Endothelial cell of umbilical vein (primary cell): Measurements from ENCODE around the gene ZBTB4. TPM values are rescaled to one million over a fixed set of nuclear protein-coding genes. Genes with fewer than 3 reads are reported as not detected.

ENCODE experiments used
- BruUV-seq: library from RNA; stranded (reverse); fragments of 400-500 nt; replicated peaks from 2 replicates; lab custom pipeline; 2021; lab: Mats Ljungman, UMichigan
- CTCF ChIA-PET: fragments of 300-600, 350-600 bp; sonication (Branson Sonifier 250); formaldehyde crosslinking; loops from one replicate; lab custom pipeline; 2021; ENCODE audit warnings: antibody characterized with exemption, inconsistent platforms; lab: Charles Lee
- POLR2A ChIA-PET: fragments of 300-600, 350-600 bp; sonication (Branson Sonifier 250); formaldehyde crosslinking; loops from one replicate; lab custom pipeline; 2021; ENCODE audit warnings: antibody characterized with exemption, inconsistent platforms; lab: Charles Lee
- DNase-seq: peaks from one replicate; pipeline ENCODE4 v3.0.0-alpha.2; 2011; ENCODE audit warnings: low read depth, low spot score
- FAIRE-seq: peaks from 2 replicates; lab custom pipeline; 2011; peaks lifted over from hg19 to GRCh38; lab: Jason Lieb, UNC
- H2AFZ ChIP-seq: 2 replicates; pipeline ENCODE4 v1.6.0; 2012; ENCODE audit warnings: low read depth, low read length, control low read depth, inconsistent platforms
- H3K27ac ChIP-seq: 2 replicates; pipeline ENCODE4 v1.5.1; 2011; ENCODE audit warnings: low read depth, mild to moderate bottlenecking, control low read depth, low read length, moderate library complexity; ENCODE audit not compliant: insufficient read depth
- H3K27me3 ChIP-seq, 2 experiments: 2 replicates each; pipeline versions ENCODE4 v1.6.0 to v1.6.1; 2011; ENCODE audit warnings: low read length in 2 of 2, mixed read lengths in 1 of 2; ENCODE audit not compliant: control insufficient read depth in 2 of 2, insufficient read depth in 2 of 2
- H3K36me3 ChIP-seq, 2 experiments: 2 replicates in 1 of 2; 3 replicates in 1 of 2; pipeline ENCODE4 v1.5.1; 2011; ENCODE audit warnings: low read length in 2 of 2, mild to moderate bottlenecking in 1 of 2, moderate library complexity in 1 of 2; ENCODE audit not compliant: control insufficient read depth in 2 of 2, insufficient read depth in 2 of 2; ENCODE audit errors: extremely low read depth in 1 of 2
- H3K4me1 ChIP-seq: 3 replicates; pipeline ENCODE4 v1.5.1; 2011; ENCODE audit warnings: mild to moderate bottlenecking, low read length; ENCODE audit not compliant: control insufficient read depth, insufficient read depth; ENCODE audit errors: extremely low read depth
- H3K4me2 ChIP-seq: 2 replicates; pipeline ENCODE4 v1.6.1; 2011; ENCODE audit warnings: low read length, control low read depth, mixed read lengths; ENCODE audit not compliant: insufficient read depth
- H3K4me3 ChIP-seq, 3 experiments: fragments of 200-600 bp in 1 of 3; sonication (generic), shearing (Covaris generic) in 1 of 3; replicated peaks in 1 of 3; 2 replicates each; pipeline ENCODE4 v1.5.1; 2011 to 2016; ENCODE audit warnings: control low read depth in 3 of 3, low read length in 3 of 3, mild to moderate bottlenecking in 2 of 3, inconsistent platforms in 1 of 3, low read depth in 1 of 3, moderate library complexity in 1 of 3; ENCODE audit not compliant: insufficient read depth in 1 of 3
- H3K79me2 ChIP-seq: 2 replicates; pipeline ENCODE4 v1.6.0; 2012; ENCODE audit warnings: low read length, inconsistent platforms; ENCODE audit not compliant: control insufficient read depth, insufficient read depth
- H3K9ac ChIP-seq: replicated peaks from 2 replicates; pipeline ENCODE3; 2011; ENCODE audit warnings: low read length, control low read depth; ENCODE audit not compliant: insufficient read depth; ENCODE audit errors: extremely low read depth
- H3K9me1 ChIP-seq: replicated peaks from 3 replicates; pipeline ENCODE4 v1.6.0; 2011; ENCODE audit warnings: mild to moderate bottlenecking, low read length; ENCODE audit not compliant: control insufficient read depth, insufficient read depth; ENCODE audit errors: extremely low read depth
- H3K9me3 ChIP-seq: replicated peaks from 2 replicates; pipeline ENCODE4 v1.5.1; 2012; ENCODE audit warnings: low read length, inconsistent platforms; ENCODE audit not compliant: control insufficient read depth, insufficient read depth
- H4K20me1 ChIP-seq: replicated peaks from 2 replicates; pipeline ENCODE3; 2011; ENCODE audit warnings: mild to moderate bottlenecking, low read length; ENCODE audit not compliant: control insufficient read depth, insufficient read depth; ENCODE audit errors: extremely low read depth
- FOS ChIP-seq: IDR thresholded peaks from 2 replicates; pipeline ENCODE4 v1.6.1; 2011; ENCODE audit warnings: mild to moderate bottlenecking, low read length, moderate library complexity, borderline replicate concordance; ENCODE audit not compliant: insufficient read depth
- JUN ChIP-seq: IDR thresholded peaks from 2 replicates; pipeline ENCODE4 v1.6.1; 2011; ENCODE audit warnings: borderline replicate concordance, low read depth; ENCODE audit not compliant: insufficient read length, insufficient read depth
- MYC ChIP-seq: IDR thresholded peaks from one replicate; pipeline ENCODE4 v1.6.1; 2011; ENCODE audit warnings: mild to moderate bottlenecking, low read depth, low read length
- POLR2A ChIP-seq: IDR thresholded peaks from 2 replicates; pipeline ENCODE4 v1.6.1; 2012; ENCODE audit warnings: low read depth, mild to moderate bottlenecking, control low read depth, low read length
- POLR2AphosphoS5 ChIP-seq: IDR thresholded peaks from 2 replicates; pipeline ENCODE4 v1.6.1; 2012; ENCODE audit warnings: low read depth, mild to moderate bottlenecking, control low read depth, low read length, moderate library complexity; ENCODE audit not compliant: insufficient read depth
- dilution Hi-C: fragments of 300-500 bp; cut with MboI; formaldehyde crosslinking; loops from one replicate; pipeline ENCODE4 v1.15.0; 2019; ENCODE audit warnings: low sequenced_read_pairs; ENCODE audit not compliant: extremely low pct_ligation_motif_present
- intact Hi-C: fragments of 100-400 bp; cut with micrococcal nuclease; formaldehyde crosslinking; loops from one replicate; pipeline ENCODE4 v1.10.0; 2022
- polyA plus RNA-seq, 4 experiments: library from polyadenylated mRNA; depleted of rRNA in 3 of 4; stranded (reverse) in 3 of 4; unstranded in 1 of 4; fragments of >200 nt; gene quantifications; 2 replicates each; pipeline versions ENCODE4 v1.2.1 to v1.2.3, GENCODE V29; 2011 to 2012; ENCODE audit warnings: missing spikeins in 1 of 4
- total RNA-seq: library from RNA; stranded (reverse); gene quantifications from 2 replicates; pipeline ENCODE4 v1.2.3, GENCODE V29; 2021
- TF ChIP-seq, protein P1 (sequence below): IDR thresholded peaks from 2 replicates; pipeline ENCODE4 v1.6.1; 2011; ENCODE audit not compliant: insufficient read depth, insufficient read length
- TF ChIP-seq, protein P2 (sequence below), 2 donors: IDR thresholded peaks; 1 replicate in 1 of 2; 2 replicates in 1 of 2; pipeline ENCODE4 v1.5.1; 2011; ENCODE audit warnings: low read length in 2 of 2, mild to moderate bottlenecking in 2 of 2, moderate library complexity in 2 of 2, control low read depth in 1 of 2, inconsistent platforms in 1 of 2, low read depth in 1 of 2; ENCODE audit not compliant: insufficient read depth in 1 of 2; ENCODE audit errors: extremely low read depth in 1 of 2

Gene ZBTB4
- total and polyA plus RNA-seq, 2 donors (not counting 3 experiments of a cell fraction or from before 2014, with no cell fraction given), result 15.1 to 26.5 TPM

DNA sequence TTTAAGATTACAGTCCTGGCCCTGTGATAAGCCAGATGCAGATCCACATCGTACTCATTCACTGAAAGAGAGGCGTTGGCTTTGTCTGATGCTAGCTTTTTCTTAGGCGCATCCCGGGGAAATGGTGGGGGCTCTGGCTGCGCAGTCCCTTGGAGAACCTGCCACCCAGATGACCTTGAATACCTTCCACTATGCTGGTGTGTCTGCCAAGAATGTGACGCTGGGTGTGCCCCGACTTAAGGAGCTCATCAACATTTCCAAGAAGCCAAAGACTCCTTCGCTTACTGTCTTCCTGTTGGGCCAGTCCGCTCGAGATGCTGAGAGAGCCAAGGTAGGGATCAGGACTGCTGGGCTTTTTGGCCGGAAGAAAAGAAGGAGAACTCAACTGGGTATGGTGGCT, 28.7 kb upstream of the ZBTB4 start:
- no peak overlapping the region for H3K27ac ChIP-seq
- no peak for TF ChIP-seq POLR2A
- no peak for TF ChIP-seq JUN
- TF ChIP-seq FOS, result no peak
- TF ChIP-seq MYC, result no peak
- TF ChIP-seq, protein P1, sequence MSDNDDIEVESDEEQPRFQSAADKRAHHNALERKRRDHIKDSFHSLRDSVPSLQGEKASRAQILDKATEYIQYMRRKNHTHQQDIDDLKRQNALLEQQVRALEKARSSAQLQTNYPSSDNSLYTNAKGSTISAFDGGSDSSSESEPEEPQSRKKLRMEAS, result no peak
- TF ChIP-seq, protein P2, sequence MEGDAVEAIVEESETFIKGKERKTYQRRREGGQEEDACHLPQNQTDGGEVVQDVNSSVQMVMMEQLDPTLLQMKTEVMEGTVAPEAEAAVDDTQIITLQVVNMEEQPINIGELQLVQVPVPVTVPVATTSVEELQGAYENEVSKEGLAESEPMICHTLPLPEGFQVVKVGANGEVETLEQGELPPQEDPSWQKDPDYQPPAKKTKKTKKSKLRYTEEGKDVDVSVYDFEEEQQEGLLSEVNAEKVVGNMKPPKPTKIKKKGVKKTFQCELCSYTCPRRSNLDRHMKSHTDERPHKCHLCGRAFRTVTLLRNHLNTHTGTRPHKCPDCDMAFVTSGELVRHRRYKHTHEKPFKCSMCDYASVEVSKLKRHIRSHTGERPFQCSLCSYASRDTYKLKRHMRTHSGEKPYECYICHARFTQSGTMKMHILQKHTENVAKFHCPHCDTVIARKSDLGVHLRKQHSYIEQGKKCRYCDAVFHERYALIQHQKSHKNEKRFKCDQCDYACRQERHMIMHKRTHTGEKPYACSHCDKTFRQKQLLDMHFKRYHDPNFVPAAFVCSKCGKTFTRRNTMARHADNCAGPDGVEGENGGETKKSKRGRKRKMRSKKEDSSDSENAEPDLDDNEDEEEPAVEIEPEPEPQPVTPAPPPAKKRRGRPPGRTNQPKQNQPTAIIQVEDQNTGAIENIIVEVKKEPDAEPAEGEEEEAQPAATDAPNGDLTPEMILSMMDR (IDR thresholded peaks at IDR 0.05; ENCODE audit: extremely low read depth in 1 of 2, insufficient read depth in 1 of 2, low read depth in 1 of 2, low read length in 2 of 2), result no peak
- no peak for TF ChIP-seq POLR2AphosphoS5
- no peak overlapping the region for H3K9ac ChIP-seq
- no peak overlapping the region for H3K4me3 ChIP-seq
- H3K4me1 ChIP-seq, result no peaks in the 10 kb centered on the region
- BruUV-seq, result no TSS peak
- H3K79me2 ChIP-seq, result no peaks in the 10 kb centered on the region
- FAIRE-seq, result no peak
- H2AFZ ChIP-seq, result no peak overlapping the region
- DNase-seq, result no peak
- no peak overlapping the region for H3K4me2 ChIP-seq
- POLR2A ChIA-PET, result no interaction called here
- H3K27me3 ChIP-seq, result no peaks in the 10 kb centered on the region
- H3K9me1 ChIP-seq, result no peaks in the 10 kb centered on the region
- peaks cover 20 to 60% of the 10 kb centered on the region in 2 experiments for H3K36me3 ChIP-seq
- intact Hi-C loops, result no loop called here
- H4K20me1 ChIP-seq, result no peaks in the 10 kb centered on the region
- no peaks in the 10 kb centered on the region for H3K9me3 ChIP-seq
- dilution Hi-C loops, result no loop called here
- CTCF ChIA-PET, result interaction anchor here (1.0 to 3.5 kb wide), 5 partner anchors 21 to 152 kb away, joined by 3 to 29 read pairs (median 7); partner anchors contain the start of genes SENP3 and TNFSF13
